Measurements from ENCODE around the gene KCNIP3.
A peak's percentile ranks its signal among the peaks of the same experiment; 100 is the strongest.

The KCNIP3 gene

DNA sequence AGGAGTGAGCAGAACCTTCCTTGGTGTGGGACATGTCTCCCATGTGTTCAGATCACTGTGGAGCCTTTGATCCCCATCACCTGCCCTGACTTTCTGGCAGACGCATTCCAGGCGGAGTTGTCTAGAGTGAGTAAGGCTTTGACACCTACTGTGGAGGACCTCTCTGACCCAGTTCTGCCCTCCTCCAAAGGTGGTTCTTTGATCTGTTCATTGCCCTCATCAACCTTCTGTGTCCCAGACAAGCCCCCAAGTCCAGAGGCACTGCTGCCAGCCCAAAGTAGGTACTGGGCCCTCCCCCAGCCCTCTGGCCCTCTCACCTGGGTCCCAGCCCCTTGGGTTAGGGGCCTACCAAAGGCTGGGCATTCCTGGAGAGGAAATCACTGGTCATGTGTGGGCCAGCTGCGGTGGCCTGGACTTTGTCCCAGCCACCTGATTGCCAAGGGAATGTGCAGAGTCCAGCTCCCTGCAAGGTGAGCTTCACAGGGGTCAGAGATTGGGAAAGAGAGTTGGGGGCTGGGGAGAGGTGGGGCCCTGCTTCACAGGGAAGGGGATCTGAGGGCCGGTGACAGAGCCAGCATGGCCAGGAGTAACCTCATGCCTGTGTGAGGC lies 93.2 kb downstream of the KCNIP3 start:
- ChIA-PET POLR2A (no interaction called here), CTCF (interaction anchor here (2.7 to 8.7 kb wide), 4 partner anchors 12 to 339 kb away, joined by 17 to 74 read pairs (median 54); partner anchors contain the start of gene FAHD2A)
- H3K4me3 ChIP-seq (ENCODE audit: low read depth, low read length) = no peak overlapping the region
- DNase-seq (ENCODE audit: low read depth, low spot score) = no peak
- TF ChIP-seq, protein P1, sequence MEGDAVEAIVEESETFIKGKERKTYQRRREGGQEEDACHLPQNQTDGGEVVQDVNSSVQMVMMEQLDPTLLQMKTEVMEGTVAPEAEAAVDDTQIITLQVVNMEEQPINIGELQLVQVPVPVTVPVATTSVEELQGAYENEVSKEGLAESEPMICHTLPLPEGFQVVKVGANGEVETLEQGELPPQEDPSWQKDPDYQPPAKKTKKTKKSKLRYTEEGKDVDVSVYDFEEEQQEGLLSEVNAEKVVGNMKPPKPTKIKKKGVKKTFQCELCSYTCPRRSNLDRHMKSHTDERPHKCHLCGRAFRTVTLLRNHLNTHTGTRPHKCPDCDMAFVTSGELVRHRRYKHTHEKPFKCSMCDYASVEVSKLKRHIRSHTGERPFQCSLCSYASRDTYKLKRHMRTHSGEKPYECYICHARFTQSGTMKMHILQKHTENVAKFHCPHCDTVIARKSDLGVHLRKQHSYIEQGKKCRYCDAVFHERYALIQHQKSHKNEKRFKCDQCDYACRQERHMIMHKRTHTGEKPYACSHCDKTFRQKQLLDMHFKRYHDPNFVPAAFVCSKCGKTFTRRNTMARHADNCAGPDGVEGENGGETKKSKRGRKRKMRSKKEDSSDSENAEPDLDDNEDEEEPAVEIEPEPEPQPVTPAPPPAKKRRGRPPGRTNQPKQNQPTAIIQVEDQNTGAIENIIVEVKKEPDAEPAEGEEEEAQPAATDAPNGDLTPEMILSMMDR (IDR thresholded peaks at IDR 0.05; ENCODE audit: insufficient read depth, low read length, missing control alignments) = no peak

DNA sequence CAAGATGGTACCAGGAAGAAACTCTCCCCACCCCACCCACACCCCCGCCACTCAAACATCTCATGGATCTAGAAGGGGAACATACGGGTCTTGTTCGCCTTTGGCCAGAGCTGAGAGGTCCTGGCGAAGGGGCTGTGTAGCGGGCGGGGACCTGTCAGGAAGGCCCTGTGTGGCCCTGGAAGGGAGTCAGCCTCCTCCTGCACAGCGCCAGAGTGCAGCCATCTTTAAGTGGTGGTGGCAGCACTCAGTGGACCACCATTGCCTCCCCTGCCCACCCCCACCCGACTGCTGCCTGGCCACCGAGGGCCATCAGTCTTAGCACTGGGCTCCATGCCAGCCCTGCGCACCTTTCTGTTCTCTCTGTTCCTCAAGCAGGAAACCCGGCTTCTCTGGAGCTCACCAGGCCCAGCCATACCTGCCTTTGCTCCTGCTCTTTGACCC lies 93.8 kb downstream of the KCNIP3 start:
- no peak overlapping the region for H3K4me3 ChIP-seq (ENCODE audit: low read depth, low read length)
- TF ChIP-seq, protein P1 (IDR thresholded peaks at IDR 0.05; ENCODE audit: insufficient read depth, low read length, missing control alignments) = no peak
- ChIA-PET POLR2A (no interaction called here), CTCF (interaction anchor here (5.4 to 8.7 kb wide), 2 partner anchors 12 to 338 kb away, joined by 54 to 74 read pairs; no protein-coding TSS in a partner anchor)
- DNase-seq (ENCODE audit: low read depth, low spot score) = no peak

DNA sequence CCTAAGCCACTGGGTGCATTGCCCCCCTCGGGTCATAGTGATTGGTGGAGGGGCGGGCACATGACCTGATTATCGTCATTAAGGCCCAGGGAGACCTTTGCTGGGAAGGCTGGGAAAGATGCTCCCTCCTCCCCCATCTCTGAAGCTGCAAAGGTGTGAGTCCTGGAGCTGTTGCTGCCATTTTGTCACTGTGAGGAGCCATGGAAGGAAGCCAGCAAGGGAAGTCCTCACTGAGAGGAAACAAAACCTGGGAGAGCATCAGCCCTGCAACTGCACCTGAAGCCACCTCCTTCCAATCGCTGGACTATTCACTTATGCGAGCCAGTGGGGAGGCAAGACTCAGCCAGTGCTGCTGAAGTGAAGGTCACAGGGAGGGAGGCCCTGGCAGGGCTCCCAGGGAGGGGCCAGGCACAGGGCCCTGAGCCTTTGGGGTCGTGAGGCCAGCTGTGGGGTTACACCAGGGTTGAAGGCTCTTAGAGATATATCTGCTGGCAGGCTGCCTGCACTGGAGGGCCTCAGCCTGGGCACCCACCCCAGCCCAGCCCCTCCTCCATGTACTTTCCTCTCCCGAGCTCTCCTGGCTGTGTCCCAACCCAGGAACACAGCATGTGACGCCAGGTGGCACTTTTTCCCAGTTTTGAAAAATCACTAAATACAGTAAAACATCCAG lies 94.6 kb downstream of the KCNIP3 start:
- TF ChIP-seq, protein P1 (IDR thresholded peaks at IDR 0.05; ENCODE audit: insufficient read depth, low read length, missing control alignments) = no peak
- no peak overlapping the region for H3K4me3 ChIP-seq (ENCODE audit: low read depth, low read length)
- POLR2A ChIA-PET = no interaction called here
- DNase-seq (ENCODE audit: low read depth, low spot score) = no peak
- CTCF ChIA-PET = interaction anchor here (5.4 to 8.7 kb wide), 2 partner anchors 13 to 337 kb away, joined by 54 to 74 read pairs; no protein-coding TSS in a partner anchor

DNA sequence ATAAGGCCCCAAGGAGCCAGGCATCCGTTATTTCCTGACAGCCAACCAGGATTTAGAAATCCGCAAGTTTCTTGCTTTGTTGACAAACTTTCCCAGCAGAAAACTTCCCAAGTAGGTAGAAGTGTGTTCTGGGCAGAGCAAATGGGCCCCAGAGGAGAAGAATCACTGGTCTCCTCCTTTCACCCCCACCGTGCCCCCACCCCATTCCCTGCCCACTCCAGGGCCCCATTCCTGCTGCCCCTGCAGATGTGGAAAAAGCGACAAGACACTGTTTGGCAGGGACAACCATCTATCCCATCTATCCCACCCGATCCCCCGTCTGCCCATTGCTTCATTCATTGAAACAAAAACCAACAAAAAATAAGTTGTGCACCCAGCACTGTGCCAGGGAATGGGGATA lies 95.2 kb downstream of the KCNIP3 start:
- ChIA-PET POLR2A (no interaction called here), CTCF (interaction anchor here (1.2 to 8.7 kb wide), 3 partner anchors 10 to 337 kb away, joined by 3 to 74 read pairs (median 8); partner anchors contain the start of gene FAHD2A)
- TF ChIP-seq, protein P1 (IDR thresholded peaks at IDR 0.05; ENCODE audit: insufficient read depth, low read length, missing control alignments) = no peak
- DNase-seq (ENCODE audit: low read depth, low spot score) = no peak
- no peak overlapping the region for H3K4me3 ChIP-seq (ENCODE audit: low read depth, low read length)

DNA sequence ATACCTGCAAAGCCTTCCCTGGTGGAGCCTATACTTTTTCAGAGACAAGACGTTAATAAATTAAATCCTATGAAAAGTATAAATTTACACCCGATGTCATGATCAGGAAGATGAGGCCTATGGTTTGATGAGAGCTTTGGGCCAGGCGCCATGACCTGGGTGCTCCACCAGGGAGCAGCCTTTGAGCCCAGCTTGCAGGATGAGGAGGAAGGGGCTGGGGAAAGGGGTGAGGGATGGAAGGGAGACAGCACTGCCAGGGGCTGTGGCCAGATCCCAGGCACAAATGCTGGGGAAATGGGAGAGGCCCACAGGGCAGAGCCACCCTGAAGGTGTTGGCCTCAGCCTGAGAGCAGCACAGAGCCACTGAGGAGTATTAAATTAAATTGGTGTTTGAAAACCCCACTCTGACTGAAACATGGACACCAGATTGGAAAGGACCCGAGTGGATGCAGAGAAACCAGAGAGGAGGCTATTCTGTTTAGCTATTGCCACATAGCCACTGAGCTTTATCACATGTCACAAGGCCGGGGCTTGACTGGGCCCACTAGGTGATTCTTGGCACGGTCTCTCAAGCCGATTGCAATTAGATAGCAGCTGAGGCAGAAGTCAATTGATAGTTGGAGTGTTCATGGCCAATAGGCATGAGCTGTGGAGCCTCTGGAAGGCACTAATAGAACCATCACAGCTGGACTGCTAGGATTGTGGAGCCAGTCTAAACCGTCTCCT lies 95.7 kb downstream of the KCNIP3 start:
- CTCF ChIA-PET = interaction anchor here (1.0 to 8.7 kb wide), 4 partner anchors 9 to 336 kb away, joined by 3 to 74 read pairs (median 6); partner anchors contain the start of gene FAHD2A
- no peak overlapping the region for H3K4me3 ChIP-seq (ENCODE audit: low read depth, low read length)
- POLR2A ChIA-PET = no interaction called here

More for the DNA sequence above, 95.7 kb downstream of the KCNIP3 start:
- DNase-seq (ENCODE audit: low read depth, low spot score) = no peak
- TF ChIP-seq, protein P1 (IDR thresholded peaks at IDR 0.05; ENCODE audit: insufficient read depth, low read length, missing control alignments) = peak; percentile 4
